A549 treated with CORT108297 at 1 μM for 4 hours (cell line): ENCODE data around the gene MAP1LC3B. TPM values are rescaled to one million over a fixed set of nuclear protein-coding genes. Genes with fewer than 3 reads are reported as not detected.

Experiments
- total RNA-seq: library from RNA; stranded (reverse); fragments of 200-300 nt; extraction: Qiagen RNA extraction; gene quantifications from 5 replicates; pipeline ENCODE4 v1.2.3, GENCODE V29; 2022

Gene MAP1LC3B
- total RNA-seq, result 70.2 to 103 TPM (median 81.6 TPM) in 5 replicates

DNA sequence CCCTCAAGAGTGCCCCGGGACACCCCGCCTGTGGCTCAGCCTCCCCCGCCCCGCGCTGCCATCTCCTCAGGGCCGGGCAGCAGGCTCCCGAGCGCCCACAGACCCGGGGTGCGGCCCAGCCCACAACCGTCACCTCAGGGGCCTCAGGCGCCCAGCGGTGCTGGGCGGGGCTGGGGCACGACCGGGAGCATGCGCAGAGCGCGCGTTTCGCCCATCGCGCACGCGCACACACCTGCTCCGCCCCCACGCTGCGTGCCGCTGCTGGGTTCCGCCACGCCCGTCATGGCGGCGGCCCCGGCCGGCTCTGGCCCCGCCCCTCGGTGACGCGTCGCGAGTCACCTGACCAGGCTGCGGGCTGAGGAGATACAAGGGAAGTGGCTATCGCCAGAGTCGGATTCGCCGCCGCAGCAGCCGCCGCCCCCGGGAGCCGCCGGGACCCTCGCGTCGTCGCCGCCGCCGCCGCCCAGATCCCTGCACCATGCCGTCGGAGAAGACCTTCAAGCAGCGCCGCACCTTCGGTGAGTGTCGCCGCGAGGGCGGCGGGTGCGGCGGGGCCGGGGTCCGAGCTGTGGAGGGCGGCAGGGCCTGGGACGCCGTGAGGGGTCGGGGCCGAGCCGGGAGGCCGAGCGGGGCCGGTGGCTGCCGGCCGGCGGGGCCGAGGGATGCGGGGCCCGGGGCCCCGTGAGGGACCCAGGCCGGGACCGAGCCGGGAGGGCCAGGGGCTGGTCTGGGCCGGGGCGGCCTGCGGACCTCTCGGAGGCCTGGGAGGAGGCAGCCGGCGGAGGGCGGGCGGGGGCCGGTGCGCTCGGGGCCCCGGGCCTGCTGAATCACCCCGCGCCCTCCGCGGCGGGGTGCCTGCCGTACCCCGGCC lies at the start of gene MAP1LC3B:
TSS of gene MAP1LC3B (plus strand) at position 387 of the 871 bp plus-strand sequence. CDS start at position 479, 92 bp downstream.

GRCh38 chr16:87383505-87384161 lies 8.5 kb upstream of the MAP1LC3B start, which contains the start of gene FBXO31:
FBXO31 (minus strand) TSS chr16:87383776; CDS start chr16:87383744, 32 bp downstream.

Other genes starting within 250 kb of the MAP1LC3B start
- 4.9 to 8.1 TPM (median 6.7 TPM) in 5 replicates for gene C16orf95, start 74.9 kb upstream of the MAP1LC3B start, total RNA-seq
- 15.1 to 25.1 TPM (median 21.9 TPM) in 5 replicates for gene FBXO31, start 8.6 kb upstream of the MAP1LC3B start, total RNA-seq
- gene ZCCHC14, start 100.7 kb downstream of the MAP1LC3B start, total RNA-seq, result 7.1 to 9.7 TPM (median 9.1 TPM) in 5 replicates
- gene JPH3, start 210.2 kb downstream of the MAP1LC3B start, total RNA-seq, result 1.3 to 2.5 TPM (median 2.0 TPM) in 5 replicates